ENCODE results near the gene DUSP28.
A peak's percentile ranks its signal among the peaks of the same experiment; 100 is the strongest.

DUSP28 gene

GRCh38 chr2:240568678-240569522 is 8.7 kb downstream of the DUSP28 start:
- intact Hi-C loops (cut with DNase I), result no loop called here
- peak in 41 of 42 donors; percentile 33 to 87 (median 75) for DNase-seq

- intact Hi-C loops (cut with DNase I), result no loop called here
- peak in 4 of 42 donors; percentile 3 to 25 (median 10) for DNase-seq
Measured at GRCh38 chr2:240569523-240569997, 9.4 kb downstream of the DUSP28 start.

- intact Hi-C loops (cut with DNase I), result no loop called here
- peak in 13 of 42 donors; percentile 3 to 29 (median 8) for DNase-seq
Measured at GRCh38 chr2:240569998-240570530, 9.9 kb downstream of the DUSP28 start.

GRCh38 chr2:240570531-240571313 is 10.6 kb downstream of the DUSP28 start:
- intact Hi-C loops (cut with DNase I), result no loop called here
- DNase-seq, result peak in 12 of 42 donors; percentile 1 to 23 (median 11)

GRCh38 chr2:240571314-240571973 is 11.3 kb downstream of the DUSP28 start:
- intact Hi-C loops (cut with DNase I), result no loop called here
- peak in 9 of 42 donors; percentile 2 to 24 (median 8) for DNase-seq

- DNase-seq, result peak in 5 of 42 donors; percentile 3 to 28 (median 23)
- intact Hi-C loops (cut with DNase I), result no loop called here
Measured at GRCh38 chr2:240572141-240573031, 12.2 kb downstream of the DUSP28 start.

- intact Hi-C loops (cut with DNase I), result no loop called here
- DNase-seq, result peak in 3 of 42 donors; percentile 3 to 30 (median 23)
Measured at GRCh38 chr2:240573071-240573515, 12.9 kb downstream of the DUSP28 start.

- intact Hi-C loops (cut with DNase I), result no loop called here
- DNase-seq, result peak in 1 of 42 donors; percentile 3
Measured at GRCh38 chr2:240573516-240574385, 13.6 kb downstream of the DUSP28 start.

GRCh38 chr2:240574386-240575100 is 14.4 kb downstream of the DUSP28 start:
- intact Hi-C loops (cut with DNase I), result no loop called here
- peak in 1 of 42 donors; percentile 2 for DNase-seq

- intact Hi-C loops (cut with DNase I), result no loop called here
- peak in 2 of 42 donors; percentile 14 to 43 for DNase-seq
Measured at GRCh38 chr2:240575101-240575965, 15.2 kb downstream of the DUSP28 start.

- intact Hi-C loops (cut with DNase I), result no loop called here
- DNase-seq, result no peak
Measured at GRCh38 chr2:240576036-240576435, 15.9 kb downstream of the DUSP28 start.

- DNase-seq, result no peak
- intact Hi-C loops (cut with DNase I), result no loop called here
Measured at GRCh38 chr2:240576436-240577205, 16.5 kb downstream of the DUSP28 start.

- no peak for DNase-seq
- intact Hi-C loops (cut with DNase I), result no loop called here
Measured at GRCh38 chr2:240577281-240578109, 17.3 kb downstream of the DUSP28 start.

- no peak for DNase-seq
- intact Hi-C loops (cut with DNase I), result no loop called here
Measured at GRCh38 chr2:240578110-240578450, 17.9 kb downstream of the DUSP28 start.

All from head of caudate nucleus (tissue), 42 donors.